GM18951 (cell line): Measurements from ENCODE around the gene ARL6IP1.

Source experiments
- POLR2A ChIP-seq: IDR thresholded peaks from 4 replicates; pipeline ENCODE4 v1.6.1; 2011; ENCODE audit warnings: mild to moderate bottlenecking; ENCODE audit not compliant: insufficient read length, insufficient read depth; ENCODE audit errors: extremely low read depth
- in situ Hi-C: fragments of 300-500 bp; cut with MboI; formaldehyde crosslinking; loops from one replicate; pipeline ENCODE4 v1.12.0; 2022; ENCODE audit warnings: low sequenced_read_pairs, mixed read lengths, inconsistent platforms; ENCODE audit not compliant: unreplicated experiment

The ARL6IP1 gene

DNA sequence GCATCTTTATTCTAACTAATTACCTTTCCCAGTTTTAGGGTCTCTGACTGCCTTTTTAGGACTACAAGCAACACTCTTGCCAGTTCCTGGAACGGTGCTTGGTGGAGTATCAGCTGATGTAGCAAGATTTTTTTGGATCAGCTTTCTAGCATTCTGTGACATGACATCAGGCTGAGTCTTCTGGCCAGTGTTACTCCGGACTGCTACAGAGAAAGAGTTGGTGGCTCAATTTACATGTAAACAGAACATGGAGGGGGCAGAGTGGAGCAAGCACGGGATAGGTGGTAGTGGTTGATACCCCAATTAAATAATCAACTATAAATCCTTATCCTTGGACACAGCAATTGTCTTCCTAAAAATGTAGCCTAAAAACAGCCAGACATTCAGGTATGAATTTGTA is 10.6 kb upstream of the ARL6IP1 start:
- no peak for TF ChIP-seq POLR2A
- in situ Hi-C loops: no loop called here

DNA sequence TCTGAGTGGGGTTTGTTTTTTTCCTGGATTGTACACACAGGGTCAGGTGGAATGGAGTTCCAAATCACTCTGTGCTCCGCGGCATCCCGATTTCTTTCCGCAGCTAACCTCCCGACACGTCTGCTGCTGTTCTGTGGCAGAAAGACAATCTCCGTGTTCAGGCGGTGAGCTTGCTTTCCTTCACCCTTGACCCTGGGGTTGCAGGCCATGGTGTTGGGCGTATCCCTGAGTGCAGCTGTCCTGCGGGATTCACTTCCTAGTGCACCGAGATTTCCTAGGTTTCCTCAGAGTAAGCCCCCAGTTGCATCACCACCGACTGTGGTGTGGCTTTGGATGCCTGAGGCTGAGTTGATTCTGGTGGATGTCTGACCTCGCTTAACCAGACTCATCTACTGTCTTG is 7.8 kb upstream of the ARL6IP1 start:
- no peak for TF ChIP-seq POLR2A
- in situ Hi-C loops: no loop called here

DNA sequence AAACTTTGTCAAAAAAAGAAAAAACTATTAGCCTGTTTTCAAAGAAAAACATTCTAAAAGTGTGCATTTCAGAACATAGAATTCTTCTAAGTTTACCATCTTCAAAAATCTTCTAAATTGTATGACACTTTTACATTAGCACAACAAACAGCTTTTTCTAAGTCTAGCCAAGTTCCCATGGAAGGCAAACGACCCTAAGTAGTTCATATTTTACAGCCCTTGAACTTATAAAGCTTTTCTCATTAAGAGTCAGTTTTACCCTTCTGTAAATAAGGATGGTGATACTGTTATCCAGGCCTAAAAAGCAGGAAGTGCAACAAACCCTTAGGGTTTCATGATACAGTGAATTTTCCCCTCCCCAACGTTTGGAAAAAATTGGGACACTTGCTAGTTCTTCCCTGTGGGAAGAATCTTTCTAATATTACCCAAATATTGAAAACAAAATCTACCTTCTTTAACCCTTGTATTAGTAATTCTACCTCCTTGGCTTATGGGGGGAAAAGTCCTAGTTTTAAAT is 4.0 kb upstream of the ARL6IP1 start:
- in situ Hi-C loops: no loop called here
- TF ChIP-seq POLR2A: no peak

DNA sequence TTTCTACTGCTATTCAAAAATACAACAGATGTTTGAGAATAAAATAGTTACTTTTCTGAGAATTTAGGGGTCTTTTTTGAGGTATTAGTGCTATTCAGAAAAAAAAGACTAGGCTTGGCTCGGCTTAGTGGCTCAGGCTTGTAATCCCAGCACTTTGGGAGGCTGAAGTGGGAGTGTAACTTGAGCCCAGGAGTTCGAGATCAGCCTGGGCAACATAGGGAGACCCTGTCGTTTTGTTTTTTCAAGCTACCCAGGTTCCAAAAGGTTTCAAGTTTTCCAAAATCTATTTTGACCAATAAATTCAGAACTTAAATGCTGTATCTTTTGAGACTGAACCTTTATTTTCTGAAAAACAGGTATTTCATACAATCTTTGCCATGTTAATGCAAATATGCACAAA is 3.2 kb upstream of the ARL6IP1 start:
- in situ Hi-C loops: no loop called here
- TF ChIP-seq POLR2A: no peak

DNA sequence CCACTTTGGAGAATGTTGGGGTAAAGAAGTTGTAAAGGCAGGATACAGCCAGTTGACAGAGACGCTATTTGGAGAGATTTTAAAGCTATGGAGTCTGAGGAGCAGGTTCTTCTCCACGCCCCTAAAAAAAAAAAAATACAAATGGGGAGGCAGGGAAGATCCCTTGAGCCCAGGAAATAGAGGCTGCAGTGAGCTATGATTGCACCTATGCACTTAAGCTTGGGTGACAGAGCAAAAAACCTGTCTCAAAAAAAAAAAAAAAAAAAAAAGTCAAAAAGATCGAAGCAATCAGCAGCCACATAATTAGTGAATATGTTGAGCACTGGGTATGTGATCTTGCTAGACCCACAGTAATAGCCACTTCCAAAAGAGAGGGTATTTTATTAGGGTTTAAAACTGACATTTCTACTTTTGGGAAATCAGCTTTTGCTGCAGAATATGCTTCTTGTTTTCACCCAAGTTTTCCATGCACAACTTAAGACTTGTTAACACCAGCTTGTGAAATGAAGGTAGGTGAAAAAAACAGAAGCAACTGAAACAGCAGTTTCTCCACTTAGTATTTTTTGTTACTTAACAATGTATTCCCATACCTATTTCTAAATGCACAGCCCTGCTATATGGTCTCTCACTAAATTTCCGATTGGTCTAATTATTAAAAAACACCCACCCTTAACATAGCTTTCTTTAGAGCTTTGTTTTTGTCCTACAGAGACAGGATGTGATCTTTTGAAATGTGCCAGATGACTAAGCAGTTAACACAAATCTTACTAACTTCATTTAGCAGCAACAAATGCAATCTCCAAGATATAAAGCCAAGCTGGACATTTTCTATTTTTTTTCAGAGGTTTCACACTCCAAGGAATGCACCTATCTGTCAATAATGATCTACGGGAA is 2.5 kb upstream of the ARL6IP1 start:
- in situ Hi-C loops: no loop called here
- TF ChIP-seq POLR2A: no peak

DNA sequence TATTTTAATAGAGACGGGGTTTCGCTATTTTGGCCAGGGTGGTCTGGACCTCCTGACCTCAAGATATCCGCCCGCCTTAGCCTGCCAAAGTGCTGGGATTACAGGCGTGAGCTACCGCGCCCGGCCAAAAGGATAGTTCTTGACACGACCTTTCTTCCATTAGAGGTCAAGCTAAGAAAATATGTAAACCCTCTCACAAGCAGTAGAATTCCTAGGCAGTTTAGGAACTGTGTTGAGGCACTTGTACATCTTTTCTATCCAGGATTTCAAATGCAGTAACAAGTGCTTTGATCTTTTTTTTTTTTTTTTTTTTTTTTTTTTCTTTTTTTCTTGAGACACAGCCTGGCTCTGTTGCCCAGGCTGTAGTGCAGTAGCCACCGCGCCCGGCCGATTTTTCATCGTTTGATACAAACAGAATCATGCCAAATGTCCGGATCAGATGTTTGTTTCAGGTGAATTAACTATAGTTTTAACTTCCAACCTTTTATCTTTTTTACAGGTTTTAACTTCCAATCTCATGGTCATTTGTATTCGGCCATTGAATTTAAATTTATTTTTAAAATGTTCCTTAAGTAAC is 1.5 kb upstream of the ARL6IP1 start:
- in situ Hi-C loops: no loop called here
- no peak for TF ChIP-seq POLR2A

DNA sequence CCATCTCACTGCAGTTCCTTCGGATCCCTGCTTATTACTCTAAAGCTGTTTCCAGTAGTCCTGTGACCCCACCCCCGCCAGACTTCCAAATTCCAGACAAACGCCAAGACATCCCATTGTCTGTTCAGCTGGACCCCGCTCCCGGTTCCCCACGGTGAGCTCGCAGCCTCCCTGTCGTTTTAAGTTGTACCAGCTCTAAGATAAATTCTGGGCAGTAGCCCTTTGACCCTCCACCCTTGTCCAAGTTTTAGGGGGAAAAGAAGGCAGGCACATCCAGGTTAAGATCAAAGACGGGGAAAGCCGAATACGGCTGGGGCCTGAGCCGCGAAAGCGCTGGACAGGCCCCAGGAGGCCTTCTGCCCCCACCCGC is 589 bp downstream of the ARL6IP1 start:
- in situ Hi-C loops: no loop called here

DNA sequence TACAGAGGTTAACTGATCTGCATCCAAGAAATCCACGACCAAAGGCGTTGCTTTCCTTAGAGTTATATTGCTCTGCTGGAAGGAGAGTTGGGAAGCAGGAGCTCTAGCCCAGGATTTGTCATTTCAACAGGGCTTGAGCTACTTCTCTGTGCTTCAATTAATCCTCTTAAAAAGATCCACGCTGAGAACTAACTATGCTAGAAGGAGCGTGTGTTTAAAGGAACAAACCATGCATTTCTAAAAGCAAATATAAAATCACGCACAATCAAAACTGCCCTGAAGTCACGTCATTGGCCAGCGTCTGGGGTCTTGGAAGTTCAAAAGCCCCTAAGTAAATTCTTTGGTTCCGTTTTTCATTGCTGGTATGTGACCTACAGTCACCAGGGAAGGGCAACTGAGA is 1.1 kb downstream of the ARL6IP1 start:
- in situ Hi-C loops: no loop called here
- no peak for TF ChIP-seq POLR2A

More for the DNA sequence above, 589 bp downstream of the ARL6IP1 start:
- TF ChIP-seq POLR2A: no peak

DNA sequence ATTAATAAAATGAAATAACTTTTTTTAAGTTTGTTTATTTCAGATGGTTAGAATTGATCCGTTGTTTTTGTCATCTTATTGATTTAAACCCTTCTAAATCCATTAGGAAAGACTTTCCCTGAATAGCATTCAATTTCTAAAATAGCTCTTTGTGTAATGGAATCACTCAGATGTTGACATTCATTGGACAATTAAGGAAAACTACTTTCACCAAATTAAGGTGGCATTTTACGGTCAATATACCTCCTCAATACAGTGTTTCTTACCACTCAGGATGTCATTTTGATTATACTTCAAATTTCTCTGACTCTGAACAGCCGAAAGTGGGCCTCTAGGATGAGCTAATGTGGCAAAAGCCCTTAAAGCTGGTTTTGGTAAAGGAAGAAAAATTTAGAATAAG is 1.8 kb downstream of the ARL6IP1 start:
- in situ Hi-C loops: no loop called here
- no peak for TF ChIP-seq POLR2A

DNA sequence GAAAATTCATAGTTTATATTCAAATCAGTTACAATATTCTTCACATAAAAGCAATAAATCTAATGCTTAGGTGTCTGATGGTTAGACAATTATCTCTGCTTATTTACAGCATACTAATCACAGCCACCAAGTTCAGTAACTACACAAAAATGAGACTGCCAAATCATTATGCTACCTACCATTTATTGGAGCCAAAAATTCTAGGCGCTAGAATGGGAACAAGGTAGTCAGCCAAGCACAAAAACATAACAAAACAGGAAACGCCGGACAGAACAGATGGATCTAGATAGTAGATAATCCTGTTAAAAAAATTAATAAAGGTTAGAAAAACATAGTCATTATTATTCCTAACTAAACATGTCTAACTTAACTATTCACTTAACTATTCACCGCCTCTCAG is 3.6 kb downstream of the ARL6IP1 start:
- TF ChIP-seq POLR2A: no peak
- in situ Hi-C loops: no loop called here

DNA sequence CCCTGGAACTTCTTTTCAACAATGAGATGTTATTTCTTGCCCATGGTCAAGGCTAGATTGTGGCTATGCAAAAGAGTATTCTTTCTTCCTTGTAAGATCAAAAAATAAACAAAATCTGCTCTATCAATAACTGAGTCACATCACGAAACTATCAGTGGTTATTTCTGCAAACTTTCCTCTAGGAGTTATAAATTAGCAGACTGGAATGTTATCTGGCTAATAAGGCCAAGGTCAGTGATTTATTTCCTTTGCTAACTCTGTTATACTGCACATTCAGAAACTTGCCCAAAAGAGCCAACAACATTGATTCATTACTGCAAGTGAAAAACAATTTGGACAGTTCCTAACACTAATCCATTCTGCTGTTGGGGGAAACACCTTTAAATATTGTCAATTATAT is 5.0 kb downstream of the ARL6IP1 start:
- TF ChIP-seq POLR2A: no peak

DNA sequence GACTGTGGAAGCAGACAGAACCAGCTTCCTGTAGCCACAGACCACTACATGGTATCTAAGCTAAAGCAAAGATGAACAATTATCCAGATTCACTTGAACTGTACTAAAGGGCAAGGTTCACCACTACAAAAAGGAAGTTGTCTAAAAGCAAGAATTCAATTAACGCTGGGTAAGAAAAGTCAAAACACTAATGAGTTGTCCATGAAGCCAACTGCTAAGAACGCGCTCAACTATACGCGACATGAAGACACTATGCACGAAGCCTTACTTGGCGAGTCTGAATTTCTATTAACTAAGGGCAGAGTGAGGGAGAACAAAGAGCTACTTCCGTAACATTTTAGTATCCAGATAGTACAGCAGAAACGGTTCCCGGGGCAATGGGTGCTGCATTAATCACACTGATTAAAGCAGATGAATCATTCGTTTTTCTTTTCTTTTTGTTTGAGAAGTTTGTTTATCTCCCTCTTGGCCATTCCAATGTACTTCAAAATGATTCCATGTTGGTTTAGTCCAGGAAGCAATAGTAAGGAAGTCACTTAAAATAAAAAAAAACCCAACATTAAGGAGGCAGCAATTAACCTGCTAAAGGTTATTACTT is 8.4 kb downstream of the ARL6IP1 start:
- no peak for TF ChIP-seq POLR2A
- in situ Hi-C loops: no loop called here

More for the DNA sequence above, 5.0 kb downstream of the ARL6IP1 start:
- in situ Hi-C loops: no loop called here

DNA sequence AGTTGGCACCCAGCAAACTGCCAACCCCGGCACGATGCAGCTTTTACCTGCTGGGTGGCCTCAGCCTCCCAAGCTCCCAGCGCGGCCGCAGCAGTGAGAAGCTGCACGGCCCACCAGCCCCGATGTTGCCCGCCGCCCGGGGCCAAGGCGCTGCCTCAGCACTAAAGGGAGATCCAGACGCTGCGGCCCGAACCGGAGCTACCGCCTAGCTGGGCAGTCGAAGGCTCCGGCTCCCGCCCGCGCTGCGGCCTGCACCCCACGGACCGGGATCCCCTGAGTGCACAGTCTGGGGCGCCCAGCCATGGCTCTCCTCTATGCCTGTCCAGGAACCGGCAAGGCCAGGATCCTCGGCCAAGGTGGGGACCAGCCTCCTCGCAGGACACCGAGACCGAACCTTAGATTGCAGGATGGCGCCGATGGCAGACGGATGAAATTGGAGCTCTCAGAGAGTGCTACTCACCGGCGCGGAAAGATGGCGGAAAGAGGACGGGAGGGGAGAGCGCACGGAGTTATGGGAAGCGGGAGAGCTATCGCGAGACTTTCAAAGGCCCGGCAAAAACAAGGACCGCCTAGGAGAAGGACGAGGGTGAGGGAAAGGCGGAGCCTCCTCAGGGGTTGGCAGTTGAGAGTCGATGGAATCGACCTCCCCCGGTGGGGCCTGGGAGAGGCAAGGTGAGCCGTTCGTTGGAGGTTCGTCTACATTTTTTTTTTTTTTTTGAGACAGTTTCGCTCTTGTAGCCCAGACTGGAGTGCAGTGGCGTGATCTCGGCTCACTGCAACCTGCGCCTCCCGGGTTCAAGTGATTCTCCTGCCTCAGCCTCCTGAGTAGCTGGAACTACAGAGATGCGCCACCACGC is 11.3 kb downstream of the ARL6IP1 start, which contains the start of gene RPS15A:
Gene RPS15A, minus strand, starts transcription at position 485 of the 857 bp plus-strand sequence. CDS start 1,221 bp downstream, outside the sequence.
- in situ Hi-C loops: no loop called here
- TF ChIP-seq POLR2A: peak; percentile 93
